Fibroblast of peridontal ligament (primary cell): ENCODE measurements around the gene ASNS.
A peak's percentile ranks its signal among the peaks of the same experiment; 100 is the strongest.

Experiments used
- DNase-seq: peaks from one replicate; pipeline ENCODE4 v3.0.0-alpha.2; 2010; ENCODE audit errors: extremely low read depth

Gene ASNS

DNA sequence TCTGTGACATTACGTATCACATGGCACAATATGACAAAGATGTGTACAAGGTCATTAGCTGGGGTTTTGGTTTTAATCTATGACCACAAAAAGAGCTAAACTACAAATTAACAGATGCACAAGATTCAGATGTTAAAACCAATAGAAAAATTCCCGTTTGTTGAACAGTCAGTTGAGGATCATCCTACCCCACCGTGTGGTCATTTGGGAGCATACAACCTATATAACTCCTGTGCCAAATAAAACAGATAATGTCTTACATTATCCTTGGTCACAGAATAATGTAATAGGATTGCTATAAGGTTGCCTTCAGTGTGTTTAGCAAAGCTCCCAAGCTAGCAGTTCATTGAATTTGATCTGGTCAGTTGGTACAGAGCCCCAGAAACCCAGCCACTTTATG lies 28.2 kb downstream of the ASNS start:
- no peak for DNase-seq

GRCh38 chr7:97842772-97843345 lies 29.3 kb downstream of the ASNS start:
- no peak for DNase-seq

DNA sequence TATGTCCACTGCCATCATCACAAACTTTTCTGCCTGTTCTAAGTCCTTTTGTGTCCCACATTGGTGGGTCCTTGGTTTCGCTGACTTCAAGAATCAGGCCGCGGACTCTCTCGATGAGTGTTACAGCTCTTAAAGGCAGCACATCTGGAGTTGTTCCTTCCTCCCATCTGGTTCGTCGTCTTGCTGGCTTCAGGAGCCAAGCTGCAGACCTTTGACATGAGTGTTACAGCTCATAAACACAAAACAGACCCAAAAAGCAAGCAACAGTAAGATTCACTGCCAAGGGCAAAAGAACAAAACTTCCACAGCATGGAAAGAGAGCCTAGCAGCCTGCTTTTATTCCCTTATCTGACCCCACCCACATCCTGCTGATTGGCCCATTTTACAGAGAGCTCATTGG lies 30.2 kb downstream of the ASNS start:
- no peak for DNase-seq

DNA sequence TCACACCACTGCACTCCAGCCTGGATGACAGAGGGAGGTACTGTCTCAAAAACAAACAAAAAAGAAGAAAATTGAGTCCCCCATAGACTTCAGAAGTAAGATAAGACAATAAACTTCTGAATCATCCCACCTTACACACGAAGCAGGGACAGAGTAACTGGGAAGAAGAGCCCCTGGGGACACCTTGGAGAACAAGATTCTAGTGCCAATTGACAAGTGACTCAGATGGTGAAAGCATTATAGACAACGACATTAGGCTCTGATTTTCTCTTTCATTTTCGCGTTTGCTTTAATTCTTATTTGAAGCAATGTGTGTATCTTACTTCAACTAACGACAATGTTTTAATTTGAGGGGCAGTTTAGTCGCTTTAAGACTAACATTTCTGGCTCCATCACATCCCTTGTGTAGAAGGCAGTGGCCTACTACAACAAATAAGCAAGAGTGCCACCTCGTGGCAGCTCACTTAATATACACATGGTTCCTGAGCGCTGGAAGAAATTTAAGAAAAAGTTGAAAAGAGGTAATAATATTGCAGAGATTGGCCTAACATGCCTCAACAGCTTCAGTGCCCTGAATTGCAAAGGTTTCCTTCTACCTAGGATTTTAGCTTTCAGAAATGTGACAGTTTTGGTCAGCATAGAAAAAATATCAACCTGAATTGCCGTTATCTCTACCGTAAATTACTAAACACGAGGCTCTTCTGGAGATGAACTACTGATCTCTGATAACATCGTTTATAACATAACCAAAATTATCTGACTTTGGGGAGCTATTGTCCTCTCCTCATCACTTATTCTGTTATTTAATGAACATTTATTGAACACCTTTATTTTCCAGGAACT lies 36.7 kb downstream of the ASNS start:
- DNase-seq, result peak; percentile 80

- no peak for DNase-seq
Observed at GRCh38 chr7:97819161-97819560, 53.0 kb downstream of the ASNS start.

GRCh38 chr7:97818066-97818663 lies 54.0 kb downstream of the ASNS start:
- no peak for DNase-seq
